ENCODE data around the gene CCDC200.
"Not testable (repeated sequence)": the region's sequence is repeated elsewhere in the genome, so short reads cannot be mapped to it uniquely, and the experiment has no call there.

GRCh38 chr17:43203013-43203412 lies 25.4 kb downstream of the CCDC200 start:
- TF ChIP-seq CTCF (conservative IDR thresholded peaks at IDR 0.05; ENCODE audit: low read length); EZH2phosphoT487 (IDR thresholded peaks at IDR 0.05; ENCODE audit: borderline replicate concordance, low read depth, low read length): not testable (repeated sequence)

All from OCI-LY7 (cell line).